GM21447 (cell line): ENCODE results near the gene SIK3.
"Not testable (repeated sequence)": the region's sequence is repeated elsewhere in the genome, so short reads cannot be mapped to it uniquely, and the experiment has no call there.

ENCODE experiments used
- ATAC-seq: cut with Tn5 transposase; IDR thresholded peaks from one replicate; pipeline ENCODE4 v1.9.1; 2021; ENCODE audit not compliant: unreplicated experiment

Gene SIK3

DNA sequence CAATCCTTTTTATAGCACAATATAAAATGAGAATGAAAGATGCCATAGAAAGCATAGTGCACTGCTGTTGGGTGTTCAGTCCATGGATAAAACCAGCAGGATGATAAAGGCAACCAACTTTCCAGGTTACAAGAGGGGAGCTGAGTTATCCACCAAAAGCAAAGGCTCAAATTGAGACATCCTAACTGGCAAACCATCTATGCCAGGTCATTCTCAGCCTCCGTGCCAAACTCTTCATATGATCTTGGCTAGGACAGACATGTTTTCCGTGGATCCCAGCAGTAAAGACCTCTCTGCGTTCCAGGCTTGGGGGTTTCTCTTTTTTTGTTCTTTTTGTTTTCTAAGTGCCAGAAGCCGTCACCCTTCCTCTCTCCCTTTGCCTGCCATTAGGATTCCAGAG, 253.5 kb downstream of the SIK3 start:
- ATAC-seq: no peak

DNA sequence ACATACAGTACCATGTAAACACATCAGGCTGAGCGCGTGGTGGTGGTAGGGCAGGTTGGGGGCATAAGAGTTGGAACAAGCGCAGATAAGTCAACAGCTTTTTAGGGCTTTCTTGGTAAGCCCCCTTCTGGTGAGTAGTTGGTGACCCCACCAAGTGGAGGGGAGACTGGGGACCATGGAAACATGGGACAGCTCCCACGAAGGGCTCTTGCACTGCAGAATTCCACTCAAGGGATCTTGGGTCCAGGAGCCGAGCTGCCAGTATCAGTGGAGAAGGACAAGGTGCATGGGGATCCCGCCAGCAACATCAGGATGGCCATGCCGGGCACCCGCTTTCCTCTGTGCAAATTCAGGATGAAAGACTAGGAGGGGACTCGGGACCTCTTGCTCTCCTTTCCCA, 254.6 kb downstream of the SIK3 start:
- no peak for ATAC-seq

DNA sequence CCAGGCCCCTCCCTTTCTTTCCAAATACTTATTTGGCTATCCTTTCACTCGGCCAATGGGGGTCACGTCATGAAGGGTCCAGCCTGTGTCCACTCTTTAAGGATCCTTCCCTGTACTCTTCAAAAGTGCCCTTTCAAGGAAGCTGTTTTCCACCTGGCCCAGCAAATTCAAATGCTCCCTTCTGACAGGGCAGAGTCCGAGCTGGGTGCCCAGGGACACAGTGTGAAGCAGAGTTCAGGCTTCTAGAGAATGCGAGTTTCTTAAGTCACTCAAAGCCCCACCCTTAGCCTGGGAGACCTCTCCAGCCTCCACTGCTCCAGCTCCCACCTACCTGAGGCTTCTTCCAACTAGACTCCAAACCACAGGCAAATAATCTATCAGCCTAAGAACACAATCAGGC, 255.3 kb downstream of the SIK3 start:
- ATAC-seq: no peak

DNA sequence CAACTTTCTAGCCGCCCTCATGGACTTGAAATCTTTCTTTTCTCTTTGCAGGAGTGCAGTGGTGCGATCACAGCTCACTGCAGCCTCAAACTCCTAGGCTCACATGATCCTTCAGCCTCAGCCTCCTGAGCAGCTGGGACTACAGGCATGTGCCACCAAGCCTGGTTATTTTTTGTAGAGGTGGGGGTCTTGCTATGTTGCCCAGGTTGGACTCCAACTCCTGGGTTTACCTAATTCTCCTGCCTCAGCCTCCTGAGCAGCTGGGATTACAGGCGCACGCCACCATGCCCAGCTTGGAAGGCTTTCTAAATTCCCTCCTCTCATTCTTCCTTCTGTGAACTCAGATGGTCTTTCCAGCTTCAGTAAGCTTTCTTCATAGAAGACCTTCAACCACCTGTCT, 256.1 kb downstream of the SIK3 start:
- ATAC-seq: no peak

DNA sequence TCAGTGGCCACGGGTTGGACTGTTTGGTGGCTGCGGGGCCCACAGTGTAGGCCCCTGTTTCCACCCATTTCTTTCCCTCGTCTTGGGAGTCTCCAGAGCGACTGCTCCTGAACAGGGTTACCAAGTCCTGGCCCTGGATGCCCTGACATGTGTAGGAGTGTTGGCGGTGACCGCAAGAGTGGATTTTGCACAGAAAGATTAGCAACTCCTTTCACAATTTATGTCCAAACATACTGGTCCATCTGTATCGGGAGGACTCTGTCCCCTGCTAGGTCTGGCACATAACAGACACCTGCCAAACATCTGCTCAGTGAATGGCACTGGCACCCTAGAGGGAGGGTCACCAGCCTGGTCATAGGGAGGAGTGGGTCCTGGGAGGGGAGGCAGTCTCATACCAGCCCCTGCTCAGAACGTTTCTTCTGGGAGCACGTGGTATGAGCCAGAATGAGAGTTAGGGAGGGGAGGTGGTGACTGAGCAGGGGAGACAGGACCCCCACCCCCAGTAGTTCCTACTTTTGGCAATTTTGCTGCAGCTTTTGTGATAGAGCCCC, 257.4 kb downstream of the SIK3 start:
- ATAC-seq: no peak

DNA sequence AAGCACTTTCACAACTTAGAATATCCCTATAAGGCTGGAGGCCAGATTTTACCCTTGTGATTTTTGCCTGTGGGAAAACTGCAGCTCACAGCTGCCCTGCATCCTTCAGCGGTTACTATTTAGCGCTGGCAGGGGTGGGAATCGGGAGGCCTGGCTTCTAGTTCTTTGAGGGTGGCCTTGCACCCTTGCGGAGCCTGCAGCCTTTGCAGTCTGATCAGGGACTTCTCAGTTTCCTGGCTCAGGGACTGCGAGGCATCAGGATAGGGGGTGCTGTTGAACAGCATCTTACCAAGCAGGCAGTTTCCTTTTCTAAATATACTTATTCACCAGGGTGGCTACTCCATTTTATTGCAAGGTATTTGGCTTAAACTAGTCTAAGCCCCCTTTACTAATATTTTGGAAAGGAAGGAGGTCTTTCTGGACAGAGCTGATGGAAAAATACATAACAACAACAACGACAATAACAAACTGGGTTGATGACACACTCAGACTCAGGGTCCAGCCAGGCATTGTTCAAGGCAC, 257.9 kb downstream of the SIK3 start:
- ATAC-seq: no peak

DNA sequence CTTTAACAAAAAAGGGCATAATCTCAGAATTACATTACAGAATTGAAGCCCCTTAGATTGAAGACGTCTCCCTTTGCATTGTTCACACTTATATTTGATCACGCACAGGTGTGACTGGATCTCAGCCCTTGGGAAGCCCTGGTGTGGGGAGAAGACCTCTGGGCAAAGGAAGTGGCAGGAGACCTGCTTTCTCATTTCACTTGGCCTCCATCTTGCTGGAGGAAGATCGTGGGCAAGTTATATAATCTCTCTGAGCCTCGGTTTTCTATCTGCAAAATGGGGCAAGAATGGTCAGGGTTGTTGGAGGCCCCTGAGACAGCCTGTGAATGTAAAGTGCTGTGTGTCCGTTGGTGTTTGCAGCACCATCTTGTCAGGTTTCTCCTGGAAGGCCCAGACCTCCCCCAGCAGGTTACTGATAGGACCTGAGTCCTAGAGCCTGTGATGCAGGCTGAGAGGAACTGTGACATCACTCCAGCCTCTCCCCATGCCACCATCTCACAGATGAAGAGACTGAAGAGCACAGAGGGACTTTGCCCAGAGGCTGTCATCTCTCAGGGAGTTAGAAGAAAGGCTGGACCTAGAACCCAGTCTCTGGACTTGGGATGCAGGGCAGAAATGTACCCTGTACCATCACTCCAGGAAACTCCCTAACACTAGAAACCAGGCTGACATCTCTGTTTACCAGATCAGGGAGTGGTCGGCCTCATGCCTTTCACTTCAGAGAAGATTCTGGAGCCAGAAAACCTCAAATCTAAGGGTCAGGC, 259.7 kb downstream of the SIK3 start:
- ATAC-seq: no peak

DNA sequence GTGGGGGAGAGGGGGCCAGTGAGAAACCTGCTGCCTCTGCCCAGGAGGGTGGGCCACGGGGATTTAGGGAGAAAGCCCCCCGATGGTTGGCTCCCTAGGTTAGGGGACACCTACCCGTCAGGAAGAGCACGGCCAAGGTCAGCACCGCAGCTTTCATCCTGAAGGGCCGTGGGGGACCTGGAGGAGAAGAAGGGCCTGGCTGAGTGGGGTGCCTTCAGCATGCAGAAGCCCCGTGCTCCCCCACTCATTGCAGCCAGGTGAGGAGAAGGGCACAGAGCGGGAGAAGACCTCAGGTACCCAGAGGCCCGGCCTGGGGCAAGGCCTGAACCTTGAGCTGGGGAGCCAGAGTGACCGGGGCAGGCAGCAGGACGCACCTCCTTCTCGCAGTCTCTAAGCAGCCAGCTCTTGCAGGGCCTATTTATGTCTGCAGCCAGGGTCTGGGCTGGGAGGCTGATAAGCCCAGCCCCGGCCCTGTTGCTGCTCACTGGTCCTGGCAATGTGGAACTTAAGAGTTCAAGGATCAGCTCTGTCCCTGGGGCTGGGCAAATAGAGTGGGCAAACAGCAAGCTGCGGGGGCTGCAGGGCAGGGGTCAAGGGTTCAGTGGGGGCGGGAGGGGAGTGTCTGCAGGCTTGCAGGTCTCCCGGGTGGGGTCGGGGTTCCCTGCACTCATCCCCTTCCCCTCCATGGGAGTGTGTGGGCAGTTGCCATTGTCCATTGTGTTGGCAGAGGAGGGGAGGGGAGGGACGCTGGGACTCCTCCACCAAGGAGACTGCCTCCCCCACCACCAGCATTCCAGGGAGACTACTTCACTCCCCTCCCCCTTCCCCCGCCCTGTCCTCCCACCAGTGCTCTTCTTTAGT, 260.8 kb downstream of the SIK3 start, which contains the start of gene APOA1:
TSS of gene APOA1 (minus strand) at position 392 of the 861 bp plus-strand sequence. CDS start at position 157, 235 bp downstream.
- ATAC-seq: no peak

DNA sequence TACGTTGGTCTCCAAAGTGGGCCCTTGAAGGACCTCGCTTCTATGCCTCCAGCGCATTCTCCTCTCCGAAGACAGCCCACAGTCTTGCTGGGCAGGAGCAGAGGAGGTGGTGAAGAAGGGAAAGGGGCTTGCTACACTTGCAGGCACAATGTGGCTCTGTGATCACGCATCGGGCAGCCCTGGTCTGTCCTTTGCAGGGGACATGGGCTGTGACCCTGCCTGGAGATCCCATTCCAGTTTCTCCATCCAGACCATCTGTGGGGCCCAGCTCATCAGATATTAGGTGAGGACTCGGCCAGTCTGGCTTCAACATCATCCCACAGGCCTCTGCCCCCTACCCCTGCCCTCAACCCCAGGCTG, 261.6 kb downstream of the SIK3 start:
- ATAC-seq: no peak

DNA sequence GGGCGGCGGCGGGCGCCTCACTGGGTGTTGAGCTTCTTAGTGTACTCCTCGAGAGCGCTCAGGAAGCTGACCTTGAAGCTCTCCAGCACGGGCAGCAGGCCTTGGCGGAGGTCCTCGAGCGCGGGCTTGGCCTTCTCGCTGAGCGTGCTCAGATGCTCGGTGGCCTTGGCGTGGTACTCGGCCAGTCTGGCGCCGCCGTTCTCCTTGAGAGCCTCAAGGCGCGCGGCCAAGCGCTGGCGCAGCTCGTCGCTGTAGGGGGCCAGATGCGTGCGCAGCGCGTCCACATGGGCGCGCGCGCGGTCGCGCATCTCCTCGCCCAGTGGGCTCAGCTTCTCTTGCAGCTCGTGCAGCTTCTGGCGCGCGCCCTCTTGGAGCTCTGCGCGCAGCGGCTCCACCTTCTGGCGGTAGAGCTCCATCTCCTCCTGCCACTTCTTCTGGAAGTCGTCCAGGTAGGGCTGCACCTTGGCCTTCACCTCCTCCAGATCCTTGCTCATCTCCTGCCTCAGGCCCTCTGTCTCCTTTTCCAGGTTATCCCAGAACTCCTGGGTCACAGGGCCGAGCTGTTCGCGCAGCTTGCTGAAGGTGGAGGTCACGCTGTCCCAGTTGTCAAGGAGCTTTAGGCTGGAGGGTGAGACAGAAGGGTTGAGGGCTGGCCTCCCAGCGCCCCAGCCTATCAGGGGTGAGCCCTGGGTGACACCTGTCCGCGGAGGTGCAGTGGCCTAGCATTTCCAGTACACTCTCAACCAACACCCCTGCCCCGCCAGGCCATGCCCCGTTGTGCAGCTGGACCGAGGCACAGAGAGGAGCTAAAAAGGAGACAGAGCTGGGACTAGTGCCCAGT, 262.2 kb downstream of the SIK3 start:
- peak; percentile 80 for ATAC-seq

DNA sequence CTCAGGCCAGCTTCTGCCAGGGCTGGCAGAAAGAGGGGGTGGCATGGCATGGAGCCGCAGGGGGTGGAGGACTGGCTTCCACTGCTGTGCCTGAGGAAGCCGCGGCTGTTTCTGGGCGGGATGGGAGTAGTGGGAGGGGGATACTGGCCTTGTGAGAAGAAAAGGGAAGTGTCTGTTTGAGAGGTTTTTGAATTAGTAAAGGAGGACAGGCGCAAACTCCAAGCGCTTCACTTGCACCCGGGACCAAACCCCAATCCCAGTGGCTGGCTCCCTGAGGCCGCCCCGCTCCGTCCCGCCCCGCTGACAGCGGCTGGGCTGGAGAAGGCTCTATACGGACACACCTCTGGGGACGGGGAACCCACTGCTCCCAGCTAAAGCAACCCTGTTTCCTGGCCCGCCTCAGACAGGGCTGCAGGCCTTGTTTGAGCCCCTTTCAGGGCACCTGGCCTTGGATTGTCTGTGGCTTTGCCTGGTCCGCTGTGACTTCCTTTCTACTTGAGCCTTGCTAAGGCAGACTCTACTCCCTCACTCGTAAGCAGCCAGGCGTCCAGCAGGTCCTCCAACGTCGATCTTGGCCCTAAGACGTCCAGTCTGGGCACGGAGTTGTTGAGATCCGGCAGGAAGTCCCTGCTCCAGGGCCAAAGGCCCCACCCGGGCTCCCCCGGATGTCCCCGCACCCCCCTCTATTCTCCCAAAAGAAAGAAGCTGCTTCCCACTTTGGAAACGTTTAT, 263.0 kb downstream of the SIK3 start:
- peak; percentile 32 for ATAC-seq

DNA sequence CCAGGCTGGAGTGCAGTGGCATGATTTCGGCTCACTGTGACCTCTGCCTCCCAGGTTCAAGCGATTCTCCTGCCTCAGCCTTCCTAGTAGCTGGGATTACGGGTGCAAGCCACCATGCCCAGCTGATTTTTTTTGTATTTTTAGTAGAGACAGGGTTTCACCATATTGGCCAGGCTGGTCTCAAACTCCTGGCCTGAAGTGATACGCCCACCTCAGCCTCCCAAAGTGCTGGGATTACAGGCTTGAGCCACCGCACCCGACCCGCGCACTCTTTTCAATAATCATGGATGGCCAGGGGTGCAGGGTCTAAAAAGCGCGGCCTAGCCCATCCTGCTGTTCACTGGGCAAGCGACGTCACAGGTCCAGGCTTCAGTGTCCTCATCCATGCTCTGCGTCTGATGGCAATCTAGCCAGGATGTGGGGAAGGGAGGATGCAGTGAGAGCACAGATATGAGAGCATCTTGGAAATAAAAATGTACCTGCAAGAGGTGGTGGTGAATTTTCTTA, 263.6 kb downstream of the SIK3 start:
- ATAC-seq: not testable (repeated sequence)

DNA sequence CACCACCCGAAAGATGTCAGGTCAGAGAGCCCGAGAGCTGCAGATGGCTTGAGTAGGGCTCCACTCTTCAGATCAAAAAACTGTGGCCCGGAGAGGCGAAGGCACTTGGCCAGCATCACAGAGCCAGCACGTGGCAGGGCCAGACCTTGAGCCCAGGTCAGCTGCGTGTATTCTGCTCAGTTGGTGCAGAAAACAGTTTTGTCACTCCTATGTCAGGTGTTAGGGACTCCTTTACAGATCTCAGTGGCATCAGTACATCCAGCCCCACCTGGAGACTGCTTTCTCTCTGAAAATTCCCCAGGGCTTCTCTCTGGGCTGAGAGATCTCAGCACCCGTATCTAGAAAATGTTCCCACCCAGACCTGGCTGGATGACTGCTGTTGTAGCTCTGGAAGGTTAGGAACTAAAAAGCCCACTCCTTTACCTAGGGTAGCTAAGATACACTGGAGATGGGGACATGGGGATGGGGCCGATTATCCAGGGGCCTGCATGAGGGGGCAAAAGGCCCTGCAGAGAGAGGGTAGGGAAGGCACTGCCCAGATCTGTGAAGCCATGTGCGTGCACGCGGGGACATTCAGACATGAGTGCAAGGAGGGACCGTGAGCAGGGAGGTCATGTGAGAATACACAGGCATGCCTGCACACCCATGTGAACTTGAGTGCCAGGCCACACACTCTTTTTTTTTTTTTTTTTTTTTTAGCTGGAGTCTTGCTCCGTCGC, 264.3 kb downstream of the SIK3 start:
- ATAC-seq: no peak

DNA sequence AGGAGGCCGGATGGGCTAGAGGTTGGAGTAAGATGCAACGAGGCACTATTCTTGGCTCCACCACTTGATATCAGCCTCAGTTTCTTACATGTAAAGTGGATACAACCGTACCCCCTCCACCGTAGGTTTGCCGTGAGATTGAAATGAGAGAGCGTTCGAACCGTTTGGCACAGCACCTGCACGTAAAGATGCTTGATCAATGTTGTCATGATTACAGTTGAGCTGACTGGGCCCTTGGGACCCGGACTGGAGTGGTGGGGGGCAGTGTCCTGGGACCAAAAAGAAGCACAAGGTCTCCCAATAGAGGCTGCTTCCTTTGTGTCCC, 264.8 kb downstream of the SIK3 start:
- ATAC-seq: no peak

DNA sequence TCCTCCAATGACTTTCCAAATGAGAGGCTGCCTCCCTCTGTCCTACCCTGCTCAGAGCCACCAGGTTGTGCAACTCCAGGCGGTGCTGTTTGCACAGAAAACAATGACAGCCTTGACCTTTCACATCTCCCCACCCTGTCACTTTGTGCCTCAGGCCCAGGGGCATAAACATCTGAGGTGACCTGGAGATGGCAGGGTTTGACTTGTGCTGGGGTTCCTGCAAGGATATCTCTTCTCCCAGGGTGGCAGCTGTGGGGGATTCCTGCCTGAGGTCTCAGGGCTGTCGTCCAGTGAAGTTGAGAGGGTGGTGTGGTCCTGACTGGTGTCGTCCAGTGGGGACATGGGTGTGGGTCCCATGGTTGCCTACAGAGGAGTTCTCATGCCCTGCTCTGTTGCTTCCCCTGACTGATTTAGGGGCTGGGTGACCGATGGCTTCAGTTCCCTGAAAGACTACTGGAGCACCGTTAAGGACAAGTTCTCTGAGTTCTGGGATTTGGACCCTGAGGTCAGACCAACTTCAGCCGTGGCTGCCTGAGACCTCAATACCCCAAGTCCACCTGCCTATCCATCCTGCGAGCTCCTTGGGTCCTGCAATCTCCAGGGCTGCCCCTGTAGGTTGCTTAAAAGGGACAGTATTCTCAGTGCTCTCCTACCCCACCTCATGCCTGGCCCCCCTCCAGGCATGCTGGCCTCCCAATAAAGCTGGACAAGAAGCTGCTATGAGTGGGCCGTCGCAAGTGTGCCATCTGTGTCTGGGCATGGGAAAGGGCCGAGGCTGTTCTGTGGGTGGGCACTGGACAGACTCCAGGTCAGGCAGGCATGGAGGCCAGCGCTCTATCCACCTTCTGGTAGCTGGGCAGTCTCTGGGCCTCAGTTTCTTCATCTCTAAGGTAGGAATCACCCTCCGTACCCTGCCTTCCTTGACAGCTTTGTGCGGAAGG, 265.6 kb downstream of the SIK3 start:
- ATAC-seq: no peak

DNA sequence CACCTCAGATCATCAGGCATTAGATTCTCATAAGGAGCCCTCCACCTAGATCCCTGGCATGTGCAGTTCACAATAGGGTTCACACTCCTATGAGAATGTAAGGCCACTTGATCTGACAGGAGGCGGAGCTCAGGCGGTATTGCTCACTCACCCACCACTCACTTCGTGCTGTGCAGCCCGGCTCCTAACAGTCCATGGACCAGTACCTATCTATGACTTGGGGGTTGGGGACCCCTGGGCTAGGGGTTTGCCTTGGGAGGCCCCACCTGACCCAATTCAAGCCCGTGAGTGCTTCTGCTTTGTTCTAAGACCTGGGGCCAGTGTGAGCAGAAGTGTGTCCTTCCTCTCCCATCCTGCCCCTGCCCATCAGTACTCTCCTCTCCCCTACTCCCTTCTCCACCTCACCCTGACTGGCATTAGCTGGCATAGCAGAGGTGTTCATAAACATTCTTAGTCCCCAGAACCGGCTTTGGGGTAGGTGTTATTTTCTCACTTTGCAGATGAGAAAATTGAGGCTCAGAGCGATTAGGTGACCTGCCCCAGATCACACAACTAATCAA, 266.4 kb downstream of the SIK3 start:
- ATAC-seq: no peak

DNA sequence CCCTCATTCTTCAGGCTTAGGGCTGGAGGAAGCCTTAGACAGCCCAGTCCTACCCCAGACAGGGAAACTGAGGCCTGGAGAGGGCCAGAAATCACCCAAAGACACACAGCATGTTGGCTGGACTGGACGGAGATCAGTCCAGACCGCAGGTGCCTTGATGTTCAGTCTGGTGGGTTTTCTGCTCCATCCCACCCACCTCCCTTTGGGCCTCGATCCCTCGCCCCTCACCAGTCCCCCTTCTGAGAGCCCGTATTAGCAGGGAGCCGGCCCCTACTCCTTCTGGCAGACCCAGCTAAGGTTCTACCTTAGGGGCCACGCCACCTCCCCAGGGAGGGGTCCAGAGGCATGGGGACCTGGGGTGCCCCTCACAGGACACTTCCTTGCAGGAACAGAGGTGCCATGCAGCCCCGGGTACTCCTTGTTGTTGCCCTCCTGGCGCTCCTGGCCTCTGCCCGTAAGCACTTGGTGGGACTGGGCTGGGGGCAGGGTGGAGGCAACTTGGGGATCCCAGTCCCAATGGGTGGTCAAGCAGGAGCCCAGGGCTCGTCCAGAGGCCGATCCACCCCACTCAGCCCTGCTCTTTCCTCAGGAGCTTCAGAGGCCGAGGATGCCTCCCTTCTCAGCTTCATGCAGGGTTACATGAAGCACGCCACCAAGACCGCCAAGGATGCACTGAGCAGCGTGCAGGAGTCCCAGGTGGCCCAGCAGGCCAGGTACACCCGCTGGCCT, 267.9 kb downstream of the SIK3 start:
- no peak for ATAC-seq
